Stimulated activated CD4-positive, alpha-beta T cell treated with anti-CD3 and anti-CD28 coated beads, Interleukin-1b, Interleukin-23, amount 100 ng/mL, for 24 hours (primary cell): ENCODE measurements around the gene RLF.
"Not testable (repeated sequence)": the region's sequence is repeated elsewhere in the genome, so short reads cannot be mapped to it uniquely, and the experiment has no call there.

Experiments used
- DNase-seq, 4 experiments: peaks; one replicate each; pipeline ENCODE4 v3.0.0-alpha.2; 2020; ENCODE audit warnings: low read depth in 4 of 4, low spot score in 1 of 4

Gene RLF

DNA sequence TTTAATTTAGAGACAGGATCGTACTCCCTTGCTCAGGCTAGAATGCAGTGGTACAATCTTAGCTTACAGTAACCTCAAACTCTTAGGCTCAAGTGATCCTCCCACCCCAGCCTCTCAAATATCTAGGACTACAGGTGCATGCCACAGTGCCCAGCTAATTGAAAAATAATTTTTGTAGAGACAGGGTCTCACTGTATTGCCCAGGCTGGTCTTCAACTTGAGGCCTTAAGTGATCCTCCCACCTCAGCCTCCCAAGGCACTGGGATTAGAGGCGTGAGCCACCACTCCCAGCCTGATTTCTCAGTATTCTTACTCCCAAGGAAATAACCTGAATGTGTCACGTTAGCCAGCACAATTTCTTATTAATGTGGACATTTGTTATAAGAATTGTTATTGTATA lies 9.8 kb downstream of the RLF start:
- DNase-seq: no peak

DNA sequence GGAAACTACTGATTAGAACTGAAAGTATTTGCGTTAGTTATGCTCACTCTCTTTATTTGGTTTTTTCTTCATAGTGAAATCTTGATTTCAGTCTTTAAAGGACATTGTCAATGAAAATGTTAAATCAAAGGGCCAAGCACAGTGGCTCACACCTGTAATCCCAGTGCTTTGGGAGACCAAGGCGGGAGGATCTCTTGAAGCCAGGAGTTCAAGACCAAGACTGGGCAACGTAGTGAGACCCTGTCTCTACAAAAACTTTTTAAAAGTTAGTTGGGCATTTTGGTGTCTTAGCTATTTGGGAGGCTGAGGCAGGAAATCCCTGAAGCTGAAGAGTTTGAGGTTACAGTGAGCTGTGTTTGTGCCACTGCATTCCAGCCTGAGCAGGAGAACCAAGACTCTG lies 13.6 kb downstream of the RLF start:
- no peak for DNase-seq

DNA sequence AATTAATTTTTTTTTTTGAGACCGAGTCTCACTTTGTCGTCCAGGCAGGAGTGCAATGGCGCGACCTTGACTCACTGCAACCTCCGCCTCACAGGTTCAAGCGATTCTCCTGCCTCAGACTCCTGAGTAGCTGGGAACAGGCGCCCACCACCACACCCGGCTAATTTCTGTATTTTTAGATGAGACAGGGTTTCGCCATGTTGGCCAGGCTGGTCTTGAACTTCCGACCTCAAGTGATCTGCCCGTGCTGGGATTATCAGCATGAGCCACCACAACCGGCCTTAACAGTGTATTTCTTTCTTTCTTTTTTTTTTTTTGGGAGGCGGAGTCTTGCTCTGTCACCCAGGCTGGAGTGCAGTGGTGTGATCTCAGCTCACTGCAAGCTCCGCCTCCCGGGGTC lies 15.8 kb downstream of the RLF start:
- DNase-seq: not testable (repeated sequence)

DNA sequence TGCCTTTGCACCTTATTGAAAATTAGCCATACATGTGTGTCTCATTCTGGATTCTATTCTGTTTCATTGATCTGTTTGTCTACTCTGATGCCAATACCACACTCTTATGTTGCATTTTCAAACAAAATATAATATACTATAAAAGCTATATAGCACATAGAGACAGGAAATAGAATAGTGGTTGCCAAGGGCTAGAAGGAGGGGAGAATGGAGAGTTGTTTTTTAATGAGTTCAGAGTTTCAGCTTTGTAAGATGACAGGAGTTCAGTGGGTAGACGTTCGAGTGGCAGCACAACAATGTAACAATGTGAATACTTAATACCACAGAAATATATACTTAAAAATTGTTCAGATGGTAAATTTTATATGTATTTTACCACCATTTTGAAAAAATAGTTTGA lies 17.0 kb downstream of the RLF start:
- DNase-seq: no peak

DNA sequence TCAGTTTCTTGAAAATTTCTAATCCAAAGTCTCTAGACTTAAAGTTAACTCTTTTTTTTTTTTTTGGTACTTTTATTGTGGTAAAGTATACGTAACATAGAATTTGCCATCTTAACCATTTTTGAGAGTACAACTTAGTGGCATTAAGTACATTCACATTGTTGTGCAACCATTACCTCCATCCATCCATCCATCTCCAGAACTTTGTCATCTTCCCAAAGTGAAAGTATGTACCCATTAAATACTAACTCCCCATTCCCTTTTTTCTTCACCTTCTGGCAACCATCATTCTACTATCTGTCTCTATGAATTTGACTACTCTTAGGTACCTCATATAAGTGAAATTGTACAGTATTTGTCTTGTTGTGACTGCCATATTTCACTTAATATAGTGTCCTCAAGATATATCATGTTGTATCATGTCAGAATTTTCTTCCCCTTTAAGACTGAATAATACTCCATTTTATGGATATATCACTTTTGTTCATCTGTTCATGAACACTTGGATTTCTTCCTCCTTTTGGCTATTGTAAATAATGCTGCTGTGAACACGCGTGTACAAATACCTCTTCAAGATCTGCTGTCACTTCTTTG lies 18.4 kb downstream of the RLF start:
- no peak for DNase-seq

DNA sequence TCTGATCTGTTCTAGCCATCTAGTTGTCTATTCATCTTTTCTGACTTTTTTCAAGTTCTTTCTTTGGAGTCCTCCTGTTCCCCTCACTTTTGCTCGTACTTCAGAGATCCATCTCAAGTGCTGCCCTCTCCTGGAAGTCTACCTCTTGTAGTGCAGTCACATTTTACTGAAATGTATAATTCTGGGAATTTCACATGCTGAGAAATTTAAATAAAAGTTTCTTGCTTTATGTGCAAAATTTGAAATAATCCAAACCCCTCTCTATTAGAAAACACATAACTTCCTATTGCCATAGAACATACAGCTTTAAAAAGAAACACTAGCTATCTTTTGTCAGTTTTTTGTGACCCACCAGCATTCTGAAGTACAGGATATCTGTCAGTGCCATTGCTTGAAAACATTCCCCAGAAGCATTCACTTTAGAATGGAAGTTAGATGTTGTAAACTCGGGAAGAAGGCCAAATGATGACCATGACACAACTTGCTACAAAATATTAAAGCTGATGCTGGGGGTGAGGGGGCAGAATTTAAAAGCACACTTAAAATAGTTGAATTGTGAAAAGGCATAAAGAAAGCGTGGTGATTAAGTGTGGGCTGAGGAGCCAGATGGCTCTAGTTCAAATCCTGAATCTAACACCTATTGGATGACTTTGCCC lies 22.0 kb downstream of the RLF start:
- no peak for DNase-seq

DNA sequence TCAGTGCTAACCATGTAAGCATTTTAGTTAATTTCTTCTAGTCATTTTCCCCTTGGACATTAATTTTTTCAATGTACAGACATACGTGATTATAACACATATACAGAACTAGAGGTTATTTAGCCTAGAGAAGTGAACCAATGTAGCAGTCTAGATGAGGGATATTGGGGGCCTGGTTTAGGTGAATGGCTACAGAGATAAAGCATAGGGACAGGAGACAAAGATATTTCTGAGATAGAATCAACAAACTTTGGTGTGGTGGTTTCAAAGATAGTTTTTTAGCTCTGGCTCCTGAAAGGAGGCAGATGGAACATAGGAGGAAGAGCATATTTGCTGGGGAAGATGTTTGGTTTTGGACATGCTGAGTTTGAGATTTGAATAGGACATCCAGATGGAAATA lies 23.0 kb downstream of the RLF start:
- no peak for DNase-seq

DNA sequence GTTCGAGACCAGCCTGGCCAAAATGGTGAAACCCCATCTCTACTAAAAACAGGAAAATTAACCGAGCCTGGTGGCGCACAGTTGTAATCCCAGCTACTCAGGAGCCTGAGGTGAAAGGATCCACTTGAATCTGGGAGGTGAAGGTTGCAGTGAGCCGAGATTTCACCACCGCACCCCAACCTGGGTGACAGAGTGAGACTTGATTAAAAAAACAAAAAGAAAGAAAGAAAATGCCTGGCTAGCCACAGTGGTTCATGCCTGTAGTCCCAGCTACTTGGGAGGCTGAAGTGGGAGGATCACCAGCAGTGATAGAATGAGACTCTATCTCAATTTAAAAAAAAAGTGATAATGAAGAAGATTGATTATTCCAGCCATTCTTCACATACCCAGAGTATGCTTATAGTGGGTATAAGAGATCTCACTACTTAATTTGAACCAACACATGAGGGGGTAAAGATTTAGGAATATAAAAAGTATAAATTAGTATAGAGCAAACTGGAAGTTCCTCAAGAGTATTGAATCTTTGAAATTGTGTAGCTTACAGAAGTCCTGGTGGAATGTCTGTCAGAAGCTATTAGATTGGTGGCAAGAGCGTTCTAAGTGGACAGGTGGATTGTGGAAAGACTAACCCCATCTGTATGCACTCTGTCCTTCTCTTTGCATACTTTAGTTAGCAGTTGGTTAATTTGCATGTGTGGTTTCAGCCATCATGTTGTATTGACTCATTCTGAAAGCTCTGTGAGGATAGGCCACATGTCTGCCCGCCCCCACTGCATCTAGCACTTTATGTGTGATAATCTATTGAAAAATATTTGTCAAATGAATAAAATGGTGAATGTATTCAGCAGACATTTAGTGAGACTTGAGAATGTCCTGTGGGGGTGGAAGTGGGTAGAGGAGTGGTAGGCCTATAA lies 25.0 kb downstream of the RLF start:
- DNase-seq: peak; percentile 26 to 41 (median 38)

DNA sequence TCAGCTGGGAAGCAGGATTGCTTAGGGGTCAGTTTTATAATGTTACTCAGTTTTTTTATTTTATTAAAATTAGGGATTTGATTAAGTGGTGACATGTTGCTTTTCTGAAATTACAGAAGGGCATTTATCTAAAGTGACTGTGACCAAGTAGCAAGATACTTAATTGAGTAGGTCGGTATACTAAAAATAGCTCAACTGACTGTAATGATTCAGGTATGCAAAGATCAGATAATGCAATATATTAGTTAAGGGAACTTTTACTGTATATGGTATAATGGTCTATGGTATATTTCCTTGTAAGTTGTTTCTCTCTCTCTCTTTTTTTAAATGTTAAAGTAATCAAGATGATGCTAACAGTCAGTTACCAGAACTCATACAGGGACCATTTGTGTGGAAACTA lies 26.2 kb downstream of the RLF start:
- no peak for DNase-seq

DNA sequence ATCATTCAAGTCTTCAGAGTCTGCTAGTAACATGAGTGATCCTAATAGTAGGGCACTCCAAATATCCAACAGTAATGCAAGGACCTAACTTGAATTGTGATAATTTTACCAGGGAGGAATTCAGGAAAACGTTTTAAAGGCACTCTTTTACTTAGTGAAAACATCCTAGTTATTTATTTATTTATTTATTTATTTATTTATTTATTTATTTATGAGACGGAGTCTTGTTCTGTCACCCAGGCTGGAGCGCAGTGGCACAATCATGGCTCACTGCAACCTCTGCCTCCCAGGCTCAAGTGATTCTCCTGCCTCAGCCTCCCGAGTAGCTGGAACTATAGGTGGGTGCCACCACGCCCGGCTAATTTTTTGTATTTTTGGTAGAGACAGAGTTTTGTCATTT lies 33.5 kb downstream of the RLF start:
- DNase-seq: not testable (repeated sequence)

DNA sequence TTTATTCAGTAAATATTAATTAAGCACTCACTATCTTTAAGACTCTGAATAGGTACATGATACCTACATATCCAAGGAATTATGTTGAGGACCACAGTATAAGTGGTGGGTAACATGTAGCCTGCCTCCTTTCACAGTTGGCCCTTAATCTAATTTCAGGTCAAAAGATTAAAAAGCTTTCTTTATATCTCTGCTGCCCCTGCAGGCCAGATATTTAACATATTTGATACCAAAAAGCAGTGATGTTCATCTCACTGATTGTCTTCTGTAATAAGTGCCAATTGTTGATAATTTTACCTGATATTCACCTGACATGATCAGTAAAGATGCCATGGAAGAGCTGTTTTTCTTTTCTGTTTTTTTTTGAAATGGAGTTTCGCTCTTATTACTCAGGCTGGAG lies 36.5 kb downstream of the RLF start:
- no peak for DNase-seq

DNA sequence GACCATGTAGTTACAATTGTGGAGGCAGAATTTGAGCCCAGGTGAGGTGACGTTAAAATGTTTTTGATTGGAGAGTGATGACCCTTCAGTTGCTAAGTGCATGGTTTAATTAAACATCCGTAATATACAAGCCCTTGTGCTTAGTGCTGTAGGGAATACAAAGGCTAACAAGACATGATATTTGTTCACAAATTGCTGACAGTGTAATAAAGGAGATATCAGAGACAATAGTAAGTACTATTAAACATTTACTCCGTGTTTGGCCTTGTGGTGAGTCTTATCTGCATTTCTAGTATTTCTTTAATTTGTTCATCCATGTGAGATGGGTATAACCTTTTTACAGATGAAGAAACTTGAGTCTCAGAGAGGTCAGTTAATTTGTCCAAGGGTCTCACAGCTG lies 37.9 kb downstream of the RLF start:
- DNase-seq: no peak

DNA sequence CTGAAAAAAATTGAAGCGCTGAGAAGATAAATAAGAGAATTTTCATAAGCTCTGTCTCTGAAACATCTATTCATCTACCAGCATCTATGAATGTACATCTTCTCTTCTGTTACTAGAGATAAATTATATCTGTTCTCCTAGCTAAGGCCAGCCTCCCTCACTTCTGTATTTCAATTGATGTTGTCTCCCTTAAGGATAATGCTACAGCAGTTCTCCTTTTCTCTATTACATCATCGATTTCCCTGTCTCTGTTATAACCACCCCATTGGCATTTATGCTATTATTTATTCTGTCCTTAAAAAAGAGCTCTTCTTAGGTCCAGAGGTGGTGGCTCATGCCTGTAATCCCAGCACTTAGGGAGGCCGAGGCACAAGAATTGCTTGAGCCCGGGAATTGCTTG lies 43.7 kb downstream of the RLF start:
- DNase-seq: no peak

DNA sequence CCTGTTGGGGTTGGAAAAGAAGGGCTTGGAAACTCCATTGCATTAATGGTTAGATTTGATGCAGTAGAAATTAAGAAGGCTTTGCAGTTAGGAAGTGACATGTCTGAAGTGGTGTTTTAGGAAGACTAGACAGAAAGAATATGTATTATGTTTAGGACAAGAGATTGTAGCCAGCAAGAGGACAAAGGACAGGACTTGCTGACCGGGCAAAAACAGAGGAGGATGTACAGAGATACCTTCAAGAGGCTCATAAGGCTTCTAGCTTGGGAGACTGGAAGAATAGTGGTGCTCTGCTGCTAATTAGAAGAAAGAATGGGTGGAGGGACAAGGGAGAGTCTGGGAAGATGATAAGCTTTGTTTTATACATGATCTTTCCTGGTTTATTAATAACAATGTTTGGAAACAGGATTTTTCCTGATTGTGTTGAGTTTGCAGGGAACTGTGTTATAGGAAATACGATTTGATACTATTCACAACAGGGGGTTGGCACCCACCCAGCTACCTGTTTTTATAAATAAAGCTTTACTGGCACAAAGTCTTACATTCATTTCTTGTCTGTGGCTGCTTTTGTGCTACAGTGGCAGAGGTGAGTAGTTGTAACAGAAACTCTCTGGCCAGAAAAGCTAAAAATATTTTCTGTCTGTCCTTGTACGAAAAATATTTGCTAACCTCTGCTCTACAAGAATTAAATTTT lies 49.5 kb downstream of the RLF start:
- DNase-seq: no peak

DNA sequence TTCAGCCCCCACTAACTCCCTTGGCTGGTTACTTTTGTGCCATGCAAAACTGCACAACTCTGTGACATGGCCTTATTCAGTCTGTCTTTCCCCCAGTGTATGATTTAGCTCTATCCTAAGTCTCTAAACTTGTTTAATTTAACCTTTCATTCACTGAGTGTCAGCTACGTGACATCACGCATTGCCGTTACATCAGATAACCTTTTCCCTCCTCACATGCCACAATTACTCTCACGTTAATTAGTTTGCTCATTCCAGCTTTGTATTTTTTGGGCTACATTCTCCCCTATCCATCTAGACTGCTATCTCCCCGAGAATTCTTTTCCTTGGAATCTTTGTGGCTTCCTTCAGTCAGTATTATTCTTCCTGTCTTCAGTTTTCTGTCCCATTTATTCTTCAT lies 57.1 kb downstream of the RLF start:
- DNase-seq: no peak

DNA sequence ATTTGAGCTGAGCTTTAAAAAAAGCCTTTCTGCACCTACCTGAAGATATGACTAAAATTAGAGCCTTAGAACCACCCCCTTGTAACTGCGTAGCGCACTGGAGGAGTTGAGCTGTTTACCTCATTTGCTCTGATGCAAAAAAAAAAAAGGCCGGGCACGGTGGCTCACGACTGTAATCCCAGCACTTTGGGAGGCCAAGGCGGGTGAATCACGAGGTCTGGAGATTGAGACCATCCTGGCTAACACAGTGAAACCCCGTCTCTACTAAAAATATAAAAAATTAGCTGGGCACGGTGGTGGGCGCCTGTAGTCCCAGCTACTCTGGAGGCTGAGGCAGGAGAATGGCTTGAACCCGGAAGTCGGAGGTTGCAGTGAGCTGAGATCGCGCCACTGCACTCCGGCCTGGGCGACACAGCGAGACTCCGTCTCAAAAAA lies 60.3 kb downstream of the RLF start:
- DNase-seq: not testable (repeated sequence)

DNA sequence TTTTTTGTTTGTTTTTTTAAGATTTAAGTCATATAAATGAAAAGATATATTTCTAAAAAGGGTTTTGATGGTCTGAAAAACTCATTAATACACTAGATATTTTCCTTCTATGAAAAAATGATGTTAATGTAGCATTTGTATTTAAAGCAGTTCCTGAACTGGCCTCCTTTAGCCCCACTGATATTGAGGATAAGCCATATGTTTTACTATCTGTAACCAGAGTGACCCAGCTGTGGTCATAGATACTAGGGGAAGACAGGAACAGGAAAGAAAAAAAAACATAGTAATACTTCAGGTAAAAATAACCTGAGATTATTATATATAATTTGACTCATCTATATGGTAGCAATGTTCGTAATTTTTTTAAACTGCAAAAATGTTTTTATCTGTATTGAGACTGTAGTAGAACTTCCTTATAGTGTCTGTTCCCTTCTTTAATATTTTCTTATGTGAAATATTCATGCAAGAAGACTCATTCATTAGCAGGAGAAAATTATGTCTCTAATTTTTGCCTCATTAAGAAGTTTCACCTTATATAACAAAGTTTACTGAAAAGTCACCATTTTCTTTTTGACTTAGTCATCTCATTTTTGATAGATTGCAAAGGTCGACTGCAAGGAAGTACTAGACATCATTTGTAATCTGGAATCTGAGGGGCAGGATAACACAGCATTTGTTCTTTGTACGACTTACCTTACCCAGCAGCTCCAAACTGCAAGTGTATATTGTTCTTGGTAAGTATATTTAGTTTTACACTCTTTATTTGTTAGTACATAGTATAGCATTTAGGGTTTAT lies 61.0 kb downstream of the RLF start:
- no peak for DNase-seq

DNA sequence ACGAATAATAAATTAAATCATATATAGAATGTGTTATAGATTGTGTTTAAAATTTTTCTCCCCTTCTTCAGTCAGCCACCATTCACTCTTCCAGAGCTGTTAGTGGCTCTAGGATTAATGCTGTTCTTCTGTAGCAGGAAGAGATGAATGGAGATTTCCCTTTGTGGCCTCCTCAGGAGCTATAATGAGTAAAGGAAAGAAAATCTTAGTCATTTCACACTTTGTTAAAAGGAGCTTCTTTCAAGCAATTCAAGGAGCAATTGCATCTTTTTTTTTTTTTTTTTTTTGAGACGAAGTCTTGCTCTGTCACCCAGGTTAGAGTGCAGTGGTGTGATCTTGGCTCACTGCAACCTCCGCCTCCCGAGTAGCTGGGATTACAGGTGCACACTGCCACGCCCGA lies 62.9 kb downstream of the RLF start:
- DNase-seq: no peak

DNA sequence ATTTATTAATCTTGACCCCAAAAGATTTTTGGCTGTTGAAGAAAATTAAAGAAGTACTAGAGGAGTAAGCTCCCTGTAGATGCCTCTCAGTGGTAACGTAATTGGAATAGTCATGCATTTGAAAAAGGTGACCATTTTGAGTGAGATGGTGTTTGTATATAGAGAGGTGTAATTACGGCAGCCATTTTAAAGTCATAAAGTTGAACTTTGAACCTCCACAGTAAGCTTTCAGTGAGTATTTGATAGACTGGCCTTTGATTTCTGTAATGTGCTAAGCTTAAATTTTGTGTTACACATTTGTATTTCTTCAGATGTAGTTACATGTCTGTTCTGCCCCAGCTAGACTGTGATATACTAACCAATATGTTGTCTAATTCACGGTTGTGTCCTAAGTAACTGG lies 65.0 kb downstream of the RLF start:
- no peak for DNase-seq

DNA sequence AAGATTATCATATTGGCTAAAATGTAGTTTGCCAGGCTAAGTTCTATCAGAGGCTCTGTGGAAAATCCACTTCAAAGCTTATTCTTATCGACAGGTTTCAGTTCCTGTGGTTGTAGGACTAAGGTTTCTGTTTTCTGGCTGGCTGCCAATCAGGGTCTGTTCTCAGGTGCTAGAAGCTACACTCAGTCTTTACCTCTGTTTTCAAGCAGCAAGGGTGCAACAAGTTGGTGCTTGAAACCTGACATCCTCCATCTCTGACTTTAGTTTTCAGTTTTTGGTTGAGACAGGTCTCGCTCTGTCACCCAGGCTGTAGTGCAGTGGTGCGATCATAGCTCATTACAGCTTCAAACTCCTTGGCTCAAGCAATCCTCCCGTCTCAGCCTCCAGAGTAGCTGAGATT lies 71.3 kb downstream of the RLF start:
- DNase-seq: peak; percentile 20 to 60 (median 31)

DNA sequence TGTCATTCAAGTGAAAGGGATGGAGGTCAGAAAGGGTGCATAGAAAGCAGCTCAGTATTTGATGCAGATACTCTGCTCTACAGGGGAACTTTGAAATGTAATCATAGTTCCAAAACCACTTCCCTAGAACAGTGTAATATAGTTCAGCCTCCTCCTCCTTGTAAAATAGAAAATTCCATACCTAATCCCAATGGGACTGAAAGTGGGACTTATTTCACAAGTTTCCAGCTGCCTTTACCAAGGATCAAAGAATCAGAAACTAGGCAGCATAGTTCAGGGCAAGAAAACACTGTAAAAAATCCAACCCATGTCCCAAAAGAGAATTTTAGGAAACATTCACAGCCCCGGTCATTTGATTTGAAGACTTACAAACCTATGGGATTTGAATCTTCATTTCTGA lies 78.4 kb downstream of the RLF start:
- DNase-seq: no peak
